CD4-positive, CD25-positive, alpha-beta regulatory T cell (primary cell): ENCODE results near the gene ICAM1. TPM values are rescaled to one million over a fixed set of nuclear protein-coding genes. Genes with fewer than 3 reads are reported as not detected.
A peak's percentile ranks its signal among the peaks of the same experiment; 100 is the strongest.
"Not testable (repeated sequence)": the region's sequence is repeated elsewhere in the genome, so short reads cannot be mapped to it uniquely, and the experiment has no call there.

Source experiments
- ATAC-seq, 2 donors: fragments of 150-1000 bp; cut with Tn5 transposase; one replicate each; pipeline ENCODE4 v1.10.0; 2021; ENCODE audit warnings: low read depth in 2 of 2, moderate number of reproducible peaks in 2 of 2, moderate library complexity in 1 of 2
- DNase-seq, 3 donors: peaks; one replicate each; pipeline versions ENCODE4 v3.0.0 to v3.0.0-alpha.2; 2012 to 2022; ENCODE audit warnings: mixed read lengths in 1 of 3
- H3K27ac ChIP-seq: one replicate; pipeline ENCODE4 v1.7.0; 2013; ENCODE audit warnings: mild to moderate bottlenecking, low read length; ENCODE audit not compliant: insufficient read depth, poor library complexity, severe bottlenecking
- H3K27me3 ChIP-seq: one replicate; pipeline ENCODE4 v1.7.0; 2013; ENCODE audit warnings: low read length; ENCODE audit not compliant: control insufficient read depth, insufficient read depth
- H3K36me3 ChIP-seq: one replicate; pipeline ENCODE4 v1.7.0; 2013; ENCODE audit warnings: mild to moderate bottlenecking, low read length, moderate library complexity; ENCODE audit not compliant: control insufficient read depth, insufficient read depth
- H3K4me1 ChIP-seq: 2 replicates; pipeline ENCODE4 v1.7.0; 2013; ENCODE audit warnings: mild to moderate bottlenecking, low read length; ENCODE audit not compliant: insufficient read depth, control insufficient read depth, poor library complexity, severe bottlenecking
- H3K4me3 ChIP-seq: one replicate; pipeline ENCODE4 v1.7.0; 2013; ENCODE audit warnings: low read depth, mild to moderate bottlenecking, low read length, moderate library complexity
- H3K9me3 ChIP-seq, 2 experiments: 1 replicate in 1 of 2; 2 replicates in 1 of 2; pipeline ENCODE4 v1.7.0; 2013; ENCODE audit warnings: low read length in 2 of 2, mild to moderate bottlenecking in 1 of 2, moderate library complexity in 1 of 2; ENCODE audit not compliant: control insufficient read depth in 2 of 2
- H3K27ac Mint-ChIP-seq, 3 donors: one replicate each; pipeline ENCODE4 v1.8.0; 2020 to 2022; ENCODE audit warnings: mild to moderate bottlenecking in 3 of 3, mixed read lengths in 3 of 3, moderate library complexity in 2 of 3
- H3K27me3 Mint-ChIP-seq: one replicate; pipeline ENCODE4 v1.8.0; 2022; ENCODE audit warnings: mild to moderate bottlenecking, mixed read lengths
- H3K36me3 Mint-ChIP-seq: one replicate; pipeline ENCODE4 v1.8.0; 2020; ENCODE audit warnings: mixed read lengths
- H3K4me1 Mint-ChIP-seq, 4 donors: one replicate each; pipeline ENCODE4 v1.8.0; 2020 to 2022; ENCODE audit warnings: mixed read lengths in 4 of 4, mild to moderate bottlenecking in 1 of 4
- H3K4me3 Mint-ChIP-seq, 4 donors: one replicate each; pipeline ENCODE4 v1.8.0; 2020 to 2022; ENCODE audit warnings: mild to moderate bottlenecking in 4 of 4, mixed read lengths in 4 of 4, moderate library complexity in 3 of 4
- H3K9me3 Mint-ChIP-seq, 7 donors: one replicate each; pipeline ENCODE4 v1.8.0; 2020 to 2022; ENCODE audit warnings: mixed read lengths in 7 of 7, mild to moderate bottlenecking in 3 of 7, moderate library complexity in 2 of 7
- polyA plus RNA-seq, 4 donors: library from polyadenylated mRNA; unstranded; fragments of 300-500 nt; fragmentation: Illumina TruSeq; gene quantifications; one replicate each; pipeline ENCODE4 v1.2.3, GENCODE V29; 2021
- total RNA-seq: library from RNA; stranded (reverse); gene quantifications from one replicate; pipeline ENCODE4 v1.2.3, GENCODE V29; 2022

The ICAM1 gene
- total and polyA plus RNA-seq, 5 donors from 2014 or later: 4.8 to 13.7 (median 7.8) TPM

DNA sequence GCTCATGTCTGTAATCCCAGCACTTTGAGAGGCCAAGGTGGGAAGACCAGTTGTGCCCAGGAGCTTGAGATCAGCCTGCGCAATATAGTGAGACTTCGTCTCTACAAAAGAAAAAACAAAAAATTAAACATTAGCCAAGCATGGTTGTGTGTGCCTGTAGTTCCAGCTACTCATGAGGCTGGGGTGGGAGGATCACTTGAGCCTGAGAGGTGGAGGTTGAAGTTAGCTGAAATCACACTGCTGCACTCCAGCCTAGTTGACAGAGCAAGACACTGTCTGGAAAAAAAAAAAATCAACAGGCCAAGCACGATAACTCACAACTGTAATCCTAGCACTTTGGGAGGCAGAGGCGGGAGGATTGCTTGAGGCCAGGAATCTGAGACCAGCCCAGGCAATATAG lies 35.9 kb upstream of the ICAM1 start:
- H3K4me3 Mint-ChIP-seq: peak overlapping the region; percentile 14 to 79 (median 34)
- peak overlapping the region in 2 of 3 donors; percentile 20 to 97 for H3K27ac Mint-ChIP-seq
- H3K4me3 ChIP-seq: no peak overlapping the region
- no peaks in the 10 kb centered on the region for H3K27me3 ChIP-seq
- ATAC-seq (no peak), DNase-seq (no peak)
- no peaks in the 10 kb centered on the region for H3K9me3 ChIP-seq
- H3K36me3 Mint-ChIP-seq: no peaks in the 10 kb centered on the region
- peaks cover 4% of the 10 kb centered on the region for H3K27me3 Mint-ChIP-seq
- H3K9me3 Mint-ChIP-seq: no peaks in the 10 kb centered on the region
- no peaks in the 10 kb centered on the region for H3K36me3 ChIP-seq
- H3K4me1 ChIP-seq: peaks cover 27% of the 10 kb centered on the region
- peak overlapping the region; percentile 6 for H3K27ac ChIP-seq
- peaks cover 0 to 45% (median 20%) of the 10 kb centered on the region in 4 donors for H3K4me1 Mint-ChIP-seq

DNA sequence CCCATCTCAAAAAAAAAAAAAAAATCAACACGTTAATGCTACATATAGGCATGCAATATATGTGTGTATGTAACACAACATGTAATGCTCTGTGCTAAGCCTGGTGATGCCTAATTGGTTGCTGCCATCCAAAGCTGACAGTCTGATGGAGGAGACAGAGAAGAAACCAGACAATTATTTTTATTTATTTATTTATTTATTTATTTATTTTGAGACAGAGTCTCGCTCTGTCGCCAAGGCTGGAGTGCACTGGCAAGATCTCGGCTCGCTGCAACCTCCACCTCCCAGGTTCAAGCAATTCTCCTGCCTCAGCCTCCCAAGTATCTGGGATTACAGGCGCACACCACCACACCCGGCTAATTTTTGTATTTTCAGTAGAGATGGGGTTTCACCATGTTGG lies 35.5 kb upstream of the ICAM1 start:
- not testable (repeated sequence) for H3K27me3 ChIP-seq, H3K9me3 Mint-ChIP-seq, H3K36me3 ChIP-seq, DNase-seq, H3K36me3 Mint-ChIP-seq, H3K27me3 Mint-ChIP-seq, H3K4me3 ChIP-seq, ATAC-seq, H3K9me3 ChIP-seq
- Mint-ChIP-seq H3K27ac (peak overlapping the region; percentile 97 to 99 (median 97)), H3K4me3 (peak overlapping the region; percentile 23 to 92 (median 62)), H3K4me1 (peaks cover 0 to 45% (median 20%) of the 10 kb centered on the region in 4 donors)
- peak overlapping the region; percentile 90 for H3K27ac ChIP-seq
- H3K4me1 ChIP-seq: peaks cover 23% of the 10 kb centered on the region

DNA sequence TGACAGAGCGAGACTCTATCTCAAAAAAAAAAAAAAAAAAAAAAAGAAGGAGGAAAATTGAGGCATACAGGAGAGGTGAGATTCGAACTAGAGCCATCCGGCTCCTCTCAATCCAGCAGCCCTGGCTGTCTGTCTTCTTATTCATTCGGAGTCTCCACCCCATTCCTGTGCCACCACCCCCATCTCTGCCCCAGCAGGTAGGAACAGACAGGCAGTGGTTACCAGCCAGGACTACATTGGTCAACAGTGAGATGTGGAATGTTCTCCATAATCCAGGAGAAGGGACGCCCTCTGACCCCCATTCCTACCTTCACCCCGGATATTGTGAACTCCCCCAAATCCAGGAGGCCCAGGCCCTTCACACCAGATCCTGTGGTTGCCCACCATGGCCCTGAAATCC lies 33.2 kb upstream of the ICAM1 start:
- Histone ChIP-seq H3K27me3 (no peaks in the 10 kb centered on the region), H3K36me3 (no peaks in the 10 kb centered on the region), H3K4me1 (peaks cover 19% of the 10 kb centered on the region), H3K9me3 (no peaks in the 10 kb centered on the region), H3K27ac (no peak overlapping the region), H3K4me3 (no peak overlapping the region)
- ATAC-seq (no peak), DNase-seq (no peak)
- H3K9me3 Mint-ChIP-seq: no peaks in the 10 kb centered on the region
- H3K4me3 Mint-ChIP-seq: peak overlapping the region in 2 of 4 donors; percentile 38 to 69
- peak overlapping the region in 2 of 3 donors; percentile 54 to 73 for H3K27ac Mint-ChIP-seq
- H3K4me1 Mint-ChIP-seq: peaks cover 0 to 39% (median 17%) of the 10 kb centered on the region in 4 donors
- no peaks in the 10 kb centered on the region for H3K36me3 Mint-ChIP-seq
- peaks cover 4% of the 10 kb centered on the region for H3K27me3 Mint-ChIP-seq

DNA sequence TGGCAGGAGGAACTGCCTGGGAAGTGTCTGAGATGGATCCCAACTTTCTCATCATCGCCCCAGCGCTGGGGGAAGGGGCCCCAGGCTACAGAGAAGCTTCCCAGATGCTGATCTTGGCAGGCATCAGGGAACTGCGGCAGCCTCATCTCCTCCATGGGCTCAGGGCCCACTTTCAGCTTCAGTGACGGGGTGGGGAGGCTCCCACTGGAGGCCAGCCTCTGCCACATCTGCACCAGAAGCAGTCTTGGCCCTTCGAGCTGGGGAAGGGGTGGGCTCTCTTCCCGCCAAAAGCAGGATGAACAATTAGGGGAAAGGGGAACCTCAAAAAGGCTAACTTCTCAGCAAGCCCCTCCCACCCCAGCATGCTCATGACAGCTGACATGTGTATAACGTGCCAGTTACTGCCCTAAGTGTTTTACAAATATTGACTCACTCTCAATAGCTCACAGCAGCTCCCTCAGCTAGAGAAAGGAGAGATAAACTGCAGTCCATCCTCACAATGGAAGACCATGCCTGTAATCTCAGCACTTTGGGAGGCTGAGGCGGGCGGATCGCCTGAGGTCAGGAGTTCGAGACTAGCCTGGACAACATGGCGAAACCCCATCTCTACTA lies 32.6 kb upstream of the ICAM1 start:
- DNase-seq: no peak
- no peaks in the 10 kb centered on the region for H3K36me3 Mint-ChIP-seq
- no peak for ATAC-seq
- Histone ChIP-seq H3K9me3 (no peaks in the 10 kb centered on the region), H3K36me3 (no peaks in the 10 kb centered on the region), H3K4me3 (no peak overlapping the region), H3K4me1 (peaks cover 19% of the 10 kb centered on the region), H3K27me3 (no peaks in the 10 kb centered on the region), H3K27ac (no peak overlapping the region)
- H3K9me3 Mint-ChIP-seq: no peaks in the 10 kb centered on the region
- H3K27ac Mint-ChIP-seq: peak overlapping the region in 2 of 3 donors; percentile 54 to 73
- H3K4me1 Mint-ChIP-seq: peaks cover 0 to 37% (median 17%) of the 10 kb centered on the region in 4 donors
- H3K27me3 Mint-ChIP-seq: peaks cover 4% of the 10 kb centered on the region
- peak overlapping the region in 2 of 4 donors; percentile 38 to 69 for H3K4me3 Mint-ChIP-seq

DNA sequence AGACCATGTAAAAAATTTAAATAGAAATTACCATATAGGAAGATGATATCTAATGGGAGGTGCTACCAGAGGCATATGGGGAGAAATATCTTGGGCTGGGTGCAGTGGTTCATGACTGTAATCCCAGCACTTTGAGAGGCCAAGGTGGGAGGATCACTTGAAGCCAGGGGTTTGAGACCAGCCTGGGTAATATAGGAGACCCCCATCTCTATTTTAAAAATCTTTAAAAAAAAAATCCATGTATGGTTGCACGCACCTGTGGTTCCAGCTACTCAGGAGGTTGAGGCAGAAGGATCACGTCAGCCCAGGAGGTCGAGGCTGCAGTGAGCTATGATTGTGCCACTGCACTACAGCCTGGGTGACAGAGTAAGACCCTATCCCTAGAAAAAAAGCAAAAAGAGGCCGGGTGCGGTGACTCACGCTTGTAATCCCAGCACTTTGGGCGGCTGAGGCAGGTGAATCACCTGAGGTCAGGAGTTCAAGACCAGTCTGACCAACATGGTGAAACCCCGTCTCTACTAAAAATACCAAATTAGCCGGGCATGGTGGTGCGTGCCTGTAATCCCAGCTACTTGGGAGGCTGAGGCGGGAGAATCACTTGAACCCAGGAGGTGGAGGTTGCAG lies 29.0 kb upstream of the ICAM1 start:
- H3K27ac ChIP-seq, H3K9me3 ChIP-seq, H3K4me1 ChIP-seq, H3K27me3 Mint-ChIP-seq, H3K4me3 ChIP-seq, H3K9me3 Mint-ChIP-seq, H3K36me3 Mint-ChIP-seq, ATAC-seq, DNase-seq, H3K36me3 ChIP-seq, H3K27me3 ChIP-seq, H3K27ac Mint-ChIP-seq: not testable (repeated sequence)
- Mint-ChIP-seq H3K4me1 (peaks cover 0 to 19% (median 4%) of the 10 kb centered on the region in 4 donors), H3K4me3 (peak overlapping the region in 1 of 4 donors; percentile 68)

DNA sequence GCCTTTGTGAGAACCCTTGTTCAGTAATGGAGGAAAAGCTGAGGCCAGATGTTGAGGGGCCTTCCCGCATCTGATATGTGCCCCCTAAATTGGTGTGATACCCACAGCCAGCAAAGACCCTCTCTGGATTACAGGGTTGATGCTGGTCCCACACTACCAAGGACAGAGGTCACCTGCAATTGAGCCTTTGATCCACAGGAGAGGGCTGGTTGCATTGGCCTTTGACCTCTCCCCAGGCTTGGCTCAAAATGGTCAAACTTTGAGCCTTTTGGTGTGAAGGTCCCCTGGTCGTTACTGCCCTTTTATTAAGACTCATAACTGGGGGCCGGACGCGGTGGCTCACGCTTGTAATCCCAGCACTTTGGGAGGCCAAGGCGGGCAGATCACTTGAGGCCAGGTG lies 27.3 kb upstream of the ICAM1 start:
- Histone ChIP-seq H3K27ac (no peak overlapping the region), H3K36me3 (no peaks in the 10 kb centered on the region), H3K27me3 (no peaks in the 10 kb centered on the region), H3K4me1 (no peaks in the 10 kb centered on the region), H3K9me3 (no peaks in the 10 kb centered on the region), H3K4me3 (no peak overlapping the region)
- Mint-ChIP-seq H3K27ac (no peak overlapping the region), H3K36me3 (peaks cover 3% of the 10 kb centered on the region), H3K4me3 (no peak overlapping the region), H3K9me3 (no peaks in the 10 kb centered on the region), H3K27me3 (no peaks in the 10 kb centered on the region), H3K4me1 (peaks cover 0 to 11% (median 0%) of the 10 kb centered on the region in 4 donors)
- DNase-seq (no peak), ATAC-seq (no peak)

DNA sequence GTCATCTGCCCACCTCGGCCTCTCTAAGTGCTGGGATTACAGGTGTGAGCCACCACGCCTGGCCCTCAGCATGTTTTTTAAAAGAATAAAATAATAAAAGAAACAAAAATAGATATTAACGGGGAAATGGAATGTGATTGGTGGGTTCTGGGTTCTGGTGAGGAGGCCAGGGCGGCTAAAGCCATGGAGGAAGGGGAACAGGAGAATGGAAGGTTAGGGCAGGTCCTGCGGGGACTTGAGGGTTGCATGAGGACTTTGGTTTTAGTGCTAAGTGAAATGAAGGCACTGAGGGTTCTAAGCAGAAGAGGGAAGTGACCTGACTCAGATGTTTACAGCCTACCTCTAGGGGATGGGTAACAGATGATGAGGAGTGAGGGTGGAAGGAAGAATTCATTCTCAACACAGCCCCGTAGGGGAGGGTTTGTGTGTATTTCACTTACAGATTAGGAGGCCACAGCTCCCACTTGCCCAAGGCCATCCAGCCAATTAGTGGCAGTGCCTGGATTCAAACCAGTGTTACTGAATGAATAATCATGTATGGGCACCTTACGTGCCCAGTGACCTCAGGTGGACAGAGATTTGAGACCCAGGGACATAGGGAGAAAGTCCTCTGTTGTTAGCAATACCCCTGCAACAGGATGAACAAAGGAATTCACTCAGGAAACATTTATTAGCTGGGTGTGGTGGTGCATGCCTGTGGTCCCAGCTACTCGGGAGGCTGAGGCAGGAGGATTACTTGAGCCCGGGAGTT lies 25.6 kb upstream of the ICAM1 start:
- H3K4me3 Mint-ChIP-seq: peak overlapping the region in 1 of 4 donors; percentile 43
- Histone ChIP-seq H3K9me3 (no peaks in the 10 kb centered on the region), H3K36me3 (no peaks in the 10 kb centered on the region), H3K27me3 (no peaks in the 10 kb centered on the region), H3K27ac (no peak overlapping the region), H3K4me1 (peaks cover 5% of the 10 kb centered on the region), H3K4me3 (no peak overlapping the region)
- DNase-seq: no peak
- peaks cover 3% of the 10 kb centered on the region for H3K36me3 Mint-ChIP-seq
- no peaks in the 10 kb centered on the region for H3K27me3 Mint-ChIP-seq
- no peak for ATAC-seq
- peaks cover 0 to 7% (median 3%) of the 10 kb centered on the region in 4 donors for H3K4me1 Mint-ChIP-seq
- peak overlapping the region in 1 of 3 donors; percentile 9 for H3K27ac Mint-ChIP-seq
- no peaks in the 10 kb centered on the region for H3K9me3 Mint-ChIP-seq
